SK-N-SH treated with all-trans-retinoic acid at 6 μM for 48 hours (cell line): ENCODE measurements around the gene MRTFA.
A peak's percentile ranks its signal among the peaks of the same experiment; 100 is the strongest.
"Not testable (repeated sequence)": the region's sequence is repeated elsewhere in the genome, so short reads cannot be mapped to it uniquely, and the experiment has no call there.

Experiments used
- ATAC-seq: fragments of 200-7000 bp; cut with Tn5 transposase; 3 replicates; pipeline ENCODE4 v1.9.1; 2020; ENCODE audit warnings: mild to moderate bottlenecking, moderate library complexity
- ARNTL ChIP-seq: fragments of 450-650 bp; formaldehyde crosslinking; IDR thresholded peaks from 2 replicates; pipeline ENCODE4 v1.5.0; 2020; ENCODE audit warnings: low read depth, mild to moderate bottlenecking, moderate library complexity, borderline replicate concordance
- BACH2 ChIP-seq: fragments of 250-450 bp; sonication (Bioruptor Pico); IDR thresholded peaks from 2 replicates; pipeline ENCODE4 v1.9.0; 2021; ENCODE audit warnings: mild to moderate bottlenecking, borderline replicate concordance
- CREB5 ChIP-seq: fragments of 250-450 bp; sonication (Bioruptor Pico); IDR thresholded peaks from 2 replicates; pipeline ENCODE4 v1.5.1; 2020; ENCODE audit warnings: low read depth, mild to moderate bottlenecking, moderate library complexity
- CSDC2 ChIP-seq: fragments of 250-450 bp; sonication (Bioruptor Pico); IDR thresholded peaks from 2 replicates; pipeline ENCODE4 v1.5.0; 2020; ENCODE audit warnings: mild to moderate bottlenecking, moderate library complexity
- CSRNP3 ChIP-seq: fragments of 250-450 bp; sonication (Bioruptor Pico); IDR thresholded peaks from 2 replicates; pipeline ENCODE4 v1.5.1; 2021; ENCODE audit warnings: mild to moderate bottlenecking, moderate library complexity
- ESRRG ChIP-seq: fragments of 250-450 bp; sonication (Bioruptor Pico); IDR thresholded peaks from 2 replicates; pipeline ENCODE4 v1.6.1; 2021; ENCODE audit warnings: mild to moderate bottlenecking
- GLIS3 ChIP-seq: fragments of 250-450 bp; sonication (Bioruptor Pico); IDR thresholded peaks from 2 replicates; pipeline ENCODE4 v1.5.0; 2020; ENCODE audit warnings: mild to moderate bottlenecking, moderate library complexity
- ISL1 ChIP-seq: fragments of 250-450 bp; sonication (Bioruptor Pico); IDR thresholded peaks from 2 replicates; pipeline ENCODE4 v2.1.2; 2022; ENCODE audit warnings: mild to moderate bottlenecking, moderate library complexity
- OSR1 ChIP-seq: fragments of 250-450 bp; sonication (Bioruptor Pico); IDR thresholded peaks from 2 replicates; pipeline ENCODE4 v1.8.0; 2022; ENCODE audit warnings: moderate library complexity, mild to moderate bottlenecking, inconsistent platforms
- PATZ1 ChIP-seq: fragments of 250-450 bp; sonication (Bioruptor Pico); IDR thresholded peaks from 2 replicates; pipeline ENCODE4 v1.8.0; 2020; ENCODE audit warnings: mild to moderate bottlenecking, moderate library complexity, borderline replicate concordance
- POU6F1 ChIP-seq: fragments of 250-450 bp; sonication (Bioruptor Pico); IDR thresholded peaks from 2 replicates; pipeline ENCODE4 v1.8.0; 2021; ENCODE audit warnings: low read depth, mild to moderate bottlenecking, moderate library complexity, borderline replicate concordance
- PPARA ChIP-seq: fragments of 250-450 bp; sonication (Bioruptor Pico); IDR thresholded peaks from 2 replicates; pipeline ENCODE4 v1.5.0; 2020; ENCODE audit warnings: mild to moderate bottlenecking, borderline replicate concordance
- RARB ChIP-seq: fragments of 250-450 bp; sonication (Bioruptor Pico); IDR thresholded peaks from 2 replicates; pipeline ENCODE4 v1.8.0; 2021; ENCODE audit warnings: mild to moderate bottlenecking, moderate library complexity
- TCF4 ChIP-seq: fragments of 250-450 bp; sonication (Bioruptor Pico); IDR thresholded peaks from 2 replicates; pipeline ENCODE4 v1.8.0; 2021; ENCODE audit warnings: mild to moderate bottlenecking, moderate library complexity, borderline replicate concordance
- ZC3H10 ChIP-seq: fragments of 250-450 bp; sonication (Bioruptor Pico); IDR thresholded peaks from 2 replicates; pipeline ENCODE4 v1.5.1; 2021; ENCODE audit warnings: mild to moderate bottlenecking, moderate library complexity
- ZFP30 ChIP-seq: fragments of 450-650 bp; formaldehyde crosslinking; IDR thresholded peaks from 2 replicates; pipeline ENCODE4 v1.5.0; 2022; ENCODE audit warnings: mild to moderate bottlenecking, moderate library complexity
- ZNF70 ChIP-seq: fragments of 450-650 bp; formaldehyde crosslinking; IDR thresholded peaks from 2 replicates; pipeline ENCODE4 v1.5.0; 2020; ENCODE audit warnings: mild to moderate bottlenecking, moderate library complexity
- ZNF8 ChIP-seq: fragments of 450-650 bp; formaldehyde crosslinking; IDR thresholded peaks from 2 replicates; pipeline ENCODE4 v1.5.0; 2020; ENCODE audit warnings: mild to moderate bottlenecking, moderate library complexity

Gene MRTFA

GRCh38 chr22:40607506-40607905 is 29.0 kb downstream of the MRTFA start (continued):
- no peak for TF ChIP-seq PATZ1 (CRISPR knock-in tag)
- TF ChIP-seq PPARA (CRISPR knock-in tag), result no peak
- no peak for TF ChIP-seq ZC3H10 (CRISPR knock-in tag)
- no peak for TF ChIP-seq POU6F1 (CRISPR knock-in tag)
- TF ChIP-seq, all 23 proteins: peak for 0

GRCh38 chr22:40606306-40606705 is 30.2 kb downstream of the MRTFA start:
- ATAC-seq, result peak; percentile 30
- TF ChIP-seq CSDC2 (CRISPR knock-in tag) (no peak), GLIS3 (CRISPR knock-in tag) (no peak), TCF4 (CRISPR knock-in tag) (no peak)

GRCh38 chr22:40605761-40606160 is 30.8 kb downstream of the MRTFA start:
- ATAC-seq, result peak; percentile 55
- no peak for TF ChIP-seq BACH2 (CRISPR knock-in tag)
- TF ChIP-seq ISL1 (CRISPR knock-in tag), result 0 out of 2 replicates have a peak, but pooled peaks have one; percentile 15
- no peak for TF ChIP-seq PPARA (CRISPR knock-in tag)
- TF ChIP-seq, all 23 proteins: peak for 1

- no peak for TF ChIP-seq GLIS3 (CRISPR knock-in tag)
- TF ChIP-seq, all 23 proteins: peak for 0
- peak; percentile 77 for ATAC-seq
These were observed 33.4 kb downstream of the MRTFA start for GRCh38 chr22:40603088-40603605.

GRCh38 chr22:40602231-40602630 is 34.3 kb downstream of the MRTFA start:
- TF ChIP-seq ARNTL (CRISPR knock-in tag) (no peak), RARB (CRISPR knock-in tag) (no peak), PATZ1 (CRISPR knock-in tag) (no peak), OSR1 (no peak), GLIS3 (CRISPR knock-in tag) (no peak), ESRRG (CRISPR knock-in tag) (no peak), ZFP30 (no peak), ISL1 (CRISPR knock-in tag) (no peak)
- ATAC-seq, result no peak

- ATAC-seq, result no peak
- TF ChIP-seq CREB5 (CRISPR knock-in tag), result no peak
- TF ChIP-seq ZNF8 (CRISPR knock-in tag), result no peak
- no peak for TF ChIP-seq TCF4 (CRISPR knock-in tag)
- TF ChIP-seq OSR1, result no peak
- no peak for TF ChIP-seq ZC3H10 (CRISPR knock-in tag)
- no peak for TF ChIP-seq ISL1 (CRISPR knock-in tag)
- no peak for TF ChIP-seq RARB (CRISPR knock-in tag)
- TF ChIP-seq CSDC2 (CRISPR knock-in tag), result no peak
- no peak for TF ChIP-seq PPARA (CRISPR knock-in tag)
- no peak for TF ChIP-seq CSRNP3 (CRISPR knock-in tag)
- no peak for TF ChIP-seq ZNF70
These were observed 36.8 kb downstream of the MRTFA start for GRCh38 chr22:40599731-40600130.

GRCh38 chr22:40598712-40599111 is 37.8 kb downstream of the MRTFA start:
- not testable (repeated sequence) for ATAC-seq
